KMS-11 (cell line): ENCODE measurements around the gene AP1M2.
"Not testable (repeated sequence)": the region's sequence is repeated elsewhere in the genome, so short reads cannot be mapped to it uniquely, and the experiment has no call there.

ENCODE experiments used
- H2AFZ ChIP-seq: fragments of 200-600 bp; sonication (generic); 2 replicates; pipeline ENCODE4 v1.6.1; 2016; ENCODE audit warnings: antibody characterized with exemption, mixed run types, low read depth
- H3K27ac ChIP-seq: fragments of 200-600 bp; sonication (generic); 2 replicates; pipeline ENCODE4 v1.6.1; 2016; ENCODE audit warnings: mild to moderate bottlenecking, mixed run types
- H3K27me3 ChIP-seq: fragments of 200-600 bp; sonication (generic); 2 replicates; pipeline ENCODE4 v1.6.1; 2017; ENCODE audit warnings: mild to moderate bottlenecking, low read depth, mixed run types, moderate library complexity; ENCODE audit not compliant: insufficient read depth
- H3K36me3 ChIP-seq: fragments of 200-600 bp; sonication (generic); 2 replicates; pipeline ENCODE4 v1.6.1; 2017; ENCODE audit warnings: mild to moderate bottlenecking, mixed run types; ENCODE audit not compliant: insufficient read depth
- H3K4me1 ChIP-seq: fragments of 200-600 bp; sonication (generic); 2 replicates; pipeline ENCODE4 v1.6.1; 2016; ENCODE audit warnings: mild to moderate bottlenecking, low read depth, mixed run types; ENCODE audit not compliant: poor library complexity, severe bottlenecking
- H3K4me2 ChIP-seq: fragments of 200-600 bp; sonication (generic); 2 replicates; pipeline ENCODE4 v1.7.0; 2016; ENCODE audit warnings: mild to moderate bottlenecking, mixed run types
- H3K4me3 ChIP-seq: fragments of 200-600 bp; sonication (generic); IDR thresholded peaks from 2 replicates; pipeline ENCODE4 v1.6.1; 2017; ENCODE audit warnings: low read depth, low read length, mixed read lengths; ENCODE audit not compliant: insufficient read depth
- H3K79me2 ChIP-seq: fragments of 200-600 bp; sonication (generic); 2 replicates; pipeline ENCODE4 v1.6.1; 2016; ENCODE audit warnings: low read depth, mixed run types; ENCODE audit not compliant: insufficient read depth
- H3K9ac ChIP-seq: fragments of 200-600 bp; sonication (generic); 2 replicates; pipeline ENCODE4 v1.6.1; 2016; ENCODE audit warnings: mild to moderate bottlenecking, mixed run types
- H4K20me1 ChIP-seq: fragments of 200-600 bp; sonication (generic); 2 replicates; pipeline ENCODE4 v1.6.1; 2016; ENCODE audit warnings: mild to moderate bottlenecking, mixed run types; ENCODE audit not compliant: insufficient read depth
- TF ChIP-seq, protein P1 (sequence below): fragments of 200-600 bp; sonication (generic); conservative IDR thresholded peaks from 2 replicates; pipeline ENCODE4 v1.6.1; 2017; ENCODE audit warnings: low read depth, mild to moderate bottlenecking, antibody characterized with exemption, low read length, moderate library complexity, mixed read lengths

AP1M2 gene

DNA sequence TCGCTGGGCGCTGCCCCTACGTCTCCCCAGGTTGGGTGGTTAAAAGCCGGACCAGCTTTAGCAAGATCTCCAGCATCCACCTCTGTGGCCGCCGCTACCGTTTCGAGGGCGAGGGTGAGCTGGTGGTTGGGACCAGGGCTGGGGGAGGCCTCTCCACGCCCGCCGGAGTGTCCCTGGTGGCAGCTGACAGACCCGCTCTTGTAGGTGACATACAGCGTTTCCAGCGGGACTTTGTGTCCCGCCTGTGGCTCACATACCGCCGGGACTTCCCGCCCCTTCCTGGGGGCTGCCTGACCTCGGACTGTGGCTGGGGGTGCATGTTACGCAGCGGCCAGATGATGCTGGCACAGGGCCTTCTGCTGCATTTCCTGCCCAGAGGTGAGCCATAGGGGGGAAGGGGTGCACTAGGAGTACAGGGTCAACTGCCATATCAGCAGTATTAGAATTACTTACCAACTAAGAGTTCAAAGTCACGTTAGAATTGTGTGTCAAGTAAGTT is 42.3 kb downstream of the AP1M2 start:
- H4K20me1 ChIP-seq = no peaks in the 10 kb centered on the region
- TF ChIP-seq, protein P1, sequence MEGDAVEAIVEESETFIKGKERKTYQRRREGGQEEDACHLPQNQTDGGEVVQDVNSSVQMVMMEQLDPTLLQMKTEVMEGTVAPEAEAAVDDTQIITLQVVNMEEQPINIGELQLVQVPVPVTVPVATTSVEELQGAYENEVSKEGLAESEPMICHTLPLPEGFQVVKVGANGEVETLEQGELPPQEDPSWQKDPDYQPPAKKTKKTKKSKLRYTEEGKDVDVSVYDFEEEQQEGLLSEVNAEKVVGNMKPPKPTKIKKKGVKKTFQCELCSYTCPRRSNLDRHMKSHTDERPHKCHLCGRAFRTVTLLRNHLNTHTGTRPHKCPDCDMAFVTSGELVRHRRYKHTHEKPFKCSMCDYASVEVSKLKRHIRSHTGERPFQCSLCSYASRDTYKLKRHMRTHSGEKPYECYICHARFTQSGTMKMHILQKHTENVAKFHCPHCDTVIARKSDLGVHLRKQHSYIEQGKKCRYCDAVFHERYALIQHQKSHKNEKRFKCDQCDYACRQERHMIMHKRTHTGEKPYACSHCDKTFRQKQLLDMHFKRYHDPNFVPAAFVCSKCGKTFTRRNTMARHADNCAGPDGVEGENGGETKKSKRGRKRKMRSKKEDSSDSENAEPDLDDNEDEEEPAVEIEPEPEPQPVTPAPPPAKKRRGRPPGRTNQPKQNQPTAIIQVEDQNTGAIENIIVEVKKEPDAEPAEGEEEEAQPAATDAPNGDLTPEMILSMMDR = no peak

DNA sequence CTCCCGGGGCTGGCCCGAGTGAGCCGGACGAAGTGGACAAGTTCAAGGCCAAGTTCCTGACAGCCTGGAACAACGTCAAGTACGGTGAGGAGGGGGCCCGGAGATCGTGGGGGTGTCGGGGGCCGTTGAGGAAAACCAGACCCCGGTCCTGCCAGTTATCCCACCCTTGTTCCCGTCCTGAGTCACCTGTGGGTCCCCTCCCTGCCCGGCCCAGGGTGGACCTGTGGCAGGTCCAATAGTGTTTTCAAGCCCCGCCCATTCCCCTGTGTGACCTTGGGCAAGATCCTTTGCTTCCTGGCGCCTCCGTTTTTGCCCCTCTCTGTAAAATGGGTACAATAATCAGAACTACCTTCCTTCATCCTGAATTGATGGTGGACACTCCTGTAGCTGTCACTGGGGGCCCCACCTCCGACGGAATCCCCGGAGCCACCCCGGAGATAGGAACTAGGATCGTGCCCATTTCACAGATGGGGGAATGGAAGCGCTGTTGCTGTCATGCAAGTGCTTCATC is 42.8 kb downstream of the AP1M2 start:
- TF ChIP-seq, protein P1 = no peak
- Histone ChIP-seq H3K27ac (peak overlapping the region; percentile 32), H3K9ac (peak overlapping the region; percentile 79), H3K4me1 (peaks cover 29% of the 10 kb centered on the region), H3K79me2 (peaks cover 14% of the 10 kb centered on the region; the same call in 1 of the 2 replicates), H3K4me3 (no peak overlapping the region), H3K4me2 (peak overlapping the region; percentile 91), H3K27me3 (peaks cover 6% of the 10 kb centered on the region; the same call in 1 of the 2 replicates), H2AFZ (peak overlapping the region; percentile 59), H3K36me3 (no peaks in the 10 kb centered on the region), H4K20me1 (no peaks in the 10 kb centered on the region)

More for the DNA sequence above, 42.3 kb downstream of the AP1M2 start:
- no peaks in the 10 kb centered on the region for H3K36me3 ChIP-seq
- H3K9ac ChIP-seq = no peak overlapping the region; the same call in 1 of the 2 replicates
- H3K27ac ChIP-seq = no peak overlapping the region; the same call in 1 of the 2 replicates
- H3K79me2 ChIP-seq = peaks cover 14% of the 10 kb centered on the region; the same call in 1 of the 2 replicates
- H3K4me2 ChIP-seq = peak overlapping the region; percentile 91
- no peak overlapping the region for H3K4me3 ChIP-seq
- H3K4me1 ChIP-seq = peaks cover 29% of the 10 kb centered on the region
- peaks cover 5% of the 10 kb centered on the region; the same call in 1 of the 2 replicates for H3K27me3 ChIP-seq
- H2AFZ ChIP-seq = no peak overlapping the region

DNA sequence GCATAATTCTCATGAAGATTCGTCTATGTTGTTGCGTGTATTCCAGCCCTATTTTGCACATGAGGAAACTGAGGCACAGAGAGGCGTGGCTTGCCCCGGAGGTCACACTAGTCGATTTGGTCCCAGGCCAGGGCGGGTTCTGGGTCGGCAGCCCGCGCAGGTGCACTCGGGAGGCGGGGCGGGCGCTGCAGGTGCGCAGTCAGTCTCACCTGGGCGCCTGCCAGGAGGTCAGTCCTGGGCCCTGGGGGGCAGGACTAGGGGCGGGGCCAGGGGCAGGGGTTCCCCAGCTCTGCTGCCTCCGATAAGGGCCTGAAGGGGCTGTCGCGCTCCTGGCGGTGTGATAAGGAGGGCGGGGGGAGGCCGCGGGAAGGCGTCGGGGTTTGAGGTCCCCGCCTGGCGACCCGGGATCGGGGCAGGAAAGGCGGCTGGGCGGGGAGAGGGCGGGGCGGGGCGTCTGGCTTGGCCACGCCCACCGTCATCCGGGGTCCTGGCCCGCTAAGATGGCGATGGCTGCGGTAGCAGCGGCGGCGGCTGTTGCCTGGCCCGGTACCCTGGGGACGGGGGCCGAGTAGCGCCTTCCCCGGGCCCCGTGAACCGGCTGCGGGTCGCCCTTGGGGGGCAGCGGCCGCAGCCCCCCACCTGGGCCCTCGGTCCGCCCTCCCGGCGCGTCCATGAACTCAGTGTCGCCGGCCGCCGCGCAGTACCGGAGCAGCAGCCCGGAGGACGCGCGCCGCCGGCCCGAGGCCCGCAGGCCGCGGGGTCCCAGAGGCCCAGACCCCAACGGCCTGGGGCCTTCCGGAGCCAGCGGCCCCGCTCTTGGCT is 43.5 kb downstream of the AP1M2 start, which contains the start of gene ATG4D:
Gene ATG4D (plus strand): TSS at position 485 of the 822 bp plus-strand sequence. CDS start 187 bp downstream, at position 672.
- no peak within 1 kb of the TSS for H3K4me3 ChIP-seq
- H3K4me2 ChIP-seq = peak within 1 kb of the TSS; percentile 91
- H3K27me3 ChIP-seq = peaks cover 8% of the 10 kb centered on the region; the same call in 1 of the 2 replicates
- H3K27ac ChIP-seq = peak within 1 kb of the TSS; percentile 32
- peak within 1 kb of the TSS; percentile 59 for H2AFZ ChIP-seq
- H4K20me1 ChIP-seq = no peaks in the 10 kb centered on the region
- peak within 1 kb of the TSS; percentile 79 for H3K9ac ChIP-seq
- H3K4me1 ChIP-seq = peaks cover 29% of the 10 kb centered on the region
- H3K36me3 ChIP-seq = no peaks in the 10 kb centered on the region
- TF ChIP-seq, protein P1 = no peak
- peaks cover 14% of the 10 kb centered on the region; the same call in 1 of the 2 replicates for H3K79me2 ChIP-seq

DNA sequence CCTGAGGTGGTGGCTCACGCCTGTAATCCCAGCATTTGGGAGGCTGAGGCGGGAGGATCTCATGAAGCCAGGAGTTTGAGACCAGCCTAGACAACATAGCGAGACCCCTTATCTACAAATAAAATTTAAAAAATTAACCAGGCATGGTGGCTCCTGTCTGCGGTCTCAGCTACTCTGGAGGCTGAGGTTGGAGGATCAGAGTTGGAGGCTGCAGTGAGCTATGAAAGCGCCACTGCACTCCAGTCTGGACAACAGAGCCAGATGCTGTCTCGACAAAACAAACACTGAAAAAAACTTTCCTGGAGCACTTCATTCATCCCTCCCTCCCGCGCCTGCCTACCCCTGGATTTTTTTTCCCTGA is 44.1 kb downstream of the AP1M2 start:
- peak overlapping the region; percentile 79; the same call in 1 of the 2 replicates for H3K9ac ChIP-seq
- H3K27ac ChIP-seq = no peak overlapping the region

DNA sequence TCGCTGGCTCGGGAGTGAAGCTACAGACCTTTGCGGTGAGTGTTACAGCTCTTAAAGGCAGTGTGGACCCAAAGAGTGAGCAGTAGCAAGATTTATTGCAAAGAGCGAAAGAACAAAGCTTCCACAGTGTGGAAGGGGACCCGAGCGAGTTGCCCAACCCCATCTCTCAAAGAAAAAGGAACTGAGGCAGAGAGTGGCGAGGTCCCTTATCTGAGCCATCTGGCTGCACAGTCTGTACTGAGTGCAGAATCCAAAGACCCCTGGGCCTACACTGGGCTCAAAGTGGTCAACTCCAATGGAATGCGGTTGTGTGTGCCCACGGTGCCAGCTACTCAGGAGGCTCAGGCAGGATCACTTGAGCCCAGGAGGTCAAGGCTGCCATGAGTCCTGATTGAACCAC is 48.1 kb downstream of the AP1M2 start:
- not testable (repeated sequence) for H3K4me3 ChIP-seq, H2AFZ ChIP-seq, H3K4me2 ChIP-seq, H3K9ac ChIP-seq, H3K36me3 ChIP-seq, H4K20me1 ChIP-seq, H3K27ac ChIP-seq, H3K79me2 ChIP-seq
- peaks cover 24% of the 10 kb centered on the region; the same call in 1 of the 2 replicates for H3K27me3 ChIP-seq
- peaks cover 16% of the 10 kb centered on the region for H3K4me1 ChIP-seq

More for the DNA sequence above, 44.1 kb downstream of the AP1M2 start:
- Histone ChIP-seq H3K4me3 (no peak overlapping the region), H3K4me1 (peaks cover 29% of the 10 kb centered on the region), H3K4me2 (peak overlapping the region; percentile 80), H3K36me3 (no peaks in the 10 kb centered on the region), H3K79me2 (peaks cover 14% of the 10 kb centered on the region; the same call in 1 of the 2 replicates), H4K20me1 (no peaks in the 10 kb centered on the region), H3K27me3 (peaks cover 8% of the 10 kb centered on the region; the same call in 1 of the 2 replicates), H2AFZ (no peak overlapping the region)
- TF ChIP-seq, protein P1 = no peak
